GM15510 (cell line): ENCODE measurements around the gene SPAG17.

Experiments
- POLR2A ChIP-seq: IDR thresholded peaks from 3 replicates; pipeline ENCODE4 v1.6.1; 2011; ENCODE audit warnings: borderline replicate concordance; ENCODE audit not compliant: insufficient read length; ENCODE audit errors: extremely low read depth

The SPAG17 gene

DNA sequence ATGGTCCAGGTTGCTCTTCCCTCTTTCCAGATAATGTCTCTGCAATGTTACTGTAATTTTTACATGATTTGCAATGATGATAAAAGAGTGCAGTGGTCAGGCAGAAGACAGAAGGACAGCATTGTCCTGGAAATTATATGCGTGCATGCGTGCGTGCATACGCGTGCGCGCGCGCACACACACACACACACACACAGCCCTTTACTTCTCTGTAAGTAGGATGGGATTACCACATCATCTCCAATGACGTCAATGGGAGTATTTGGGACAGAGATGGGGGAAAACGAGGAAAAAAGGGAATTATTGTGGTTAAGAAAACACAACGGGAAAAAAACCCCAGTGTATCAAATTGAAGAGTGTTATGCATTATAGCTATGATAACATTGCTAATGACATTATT lies 99.7 kb downstream of the SPAG17 start:
- no peak for TF ChIP-seq POLR2A

DNA sequence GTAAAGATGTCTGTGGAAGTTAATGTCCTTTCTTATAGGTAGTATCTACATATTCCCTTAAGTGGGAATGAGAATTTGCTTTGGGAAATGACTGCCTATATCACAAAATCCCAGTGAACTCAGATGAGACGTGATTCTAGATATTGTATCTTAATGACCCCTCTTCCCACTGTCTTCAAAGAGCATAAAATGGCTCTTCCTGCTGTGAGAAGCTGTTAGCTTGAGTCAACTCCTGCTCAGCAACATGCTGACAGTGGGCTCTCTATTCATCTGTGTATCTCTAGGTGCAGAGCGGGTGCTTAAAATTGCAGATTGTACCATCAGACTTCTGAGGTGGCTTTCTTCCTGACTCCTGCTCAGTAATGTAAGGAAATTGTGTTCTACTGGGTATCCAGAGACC lies 100.6 kb downstream of the SPAG17 start:
- TF ChIP-seq POLR2A = no peak

DNA sequence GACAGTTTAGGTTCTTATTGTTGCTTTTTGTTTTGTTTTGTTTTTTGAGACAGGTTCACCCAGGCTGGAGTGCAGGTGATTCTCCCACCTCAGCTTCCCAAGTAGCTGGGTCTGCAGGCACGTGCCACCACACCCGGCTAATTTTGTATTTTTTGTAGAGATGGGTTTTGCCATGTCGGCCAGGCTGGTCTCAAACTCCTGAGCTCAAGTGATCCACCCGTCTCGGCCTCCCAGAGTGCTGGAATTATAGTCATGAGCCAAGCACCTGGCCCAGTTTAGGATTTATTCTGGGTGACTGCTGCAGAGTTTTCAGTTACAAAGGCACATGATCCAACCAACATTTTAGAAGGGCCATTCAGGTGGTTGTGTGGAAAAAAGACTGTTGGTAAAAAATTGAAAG lies 102.0 kb downstream of the SPAG17 start:
- TF ChIP-seq POLR2A = no peak

DNA sequence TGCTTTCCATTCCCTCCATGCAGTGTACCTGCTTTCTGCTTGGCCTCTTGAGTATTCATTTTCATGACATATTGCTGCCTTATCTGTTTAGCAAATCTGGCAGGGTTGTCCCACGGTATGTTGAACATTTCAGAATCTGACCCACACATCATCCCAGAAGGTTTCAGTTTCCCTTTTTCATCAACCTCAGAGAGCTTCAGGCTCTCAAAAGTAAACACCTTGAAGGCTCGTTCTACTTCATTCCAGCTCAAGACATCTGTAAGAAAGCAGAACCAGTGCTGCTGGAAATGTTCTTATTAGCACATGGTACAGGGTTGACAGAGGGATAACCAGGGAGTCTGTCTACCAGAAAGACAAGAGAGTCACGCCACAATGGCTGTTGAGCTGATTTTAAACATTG lies 103.6 kb downstream of the SPAG17 start:
- TF ChIP-seq POLR2A = no peak

DNA sequence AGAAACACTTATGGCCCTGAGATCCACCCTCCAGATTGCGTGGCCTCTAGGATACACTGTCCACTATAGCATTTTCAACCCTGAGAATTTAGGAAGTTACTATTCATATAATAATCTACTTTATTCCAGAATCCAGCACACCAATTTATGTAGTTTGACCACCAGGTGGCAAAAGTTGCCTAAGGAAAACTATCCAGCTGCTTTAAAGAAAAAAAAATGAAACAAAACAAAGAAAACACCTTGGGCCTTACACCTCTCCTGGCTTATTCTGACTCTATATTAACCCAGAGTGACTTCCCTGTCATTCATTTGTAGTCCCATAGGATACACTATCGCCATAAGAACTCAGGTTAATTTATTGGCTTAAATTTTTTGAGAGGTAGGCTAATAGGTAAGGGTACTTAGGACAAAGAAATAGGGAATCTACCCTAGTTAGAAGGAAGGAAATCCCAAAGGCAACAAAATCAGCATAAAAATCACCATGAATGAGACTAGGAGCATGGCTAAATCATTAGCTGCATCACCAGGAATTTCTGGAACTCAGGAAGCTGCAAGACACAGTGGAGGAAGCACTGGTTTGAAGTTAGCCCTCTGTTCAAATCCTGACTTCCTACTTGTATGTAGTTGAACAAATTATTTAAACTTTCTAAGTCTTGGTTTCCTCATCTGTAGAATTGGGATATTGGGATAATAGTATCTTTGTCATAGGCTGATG lies 107.5 kb downstream of the SPAG17 start:
- TF ChIP-seq POLR2A = no peak

DNA sequence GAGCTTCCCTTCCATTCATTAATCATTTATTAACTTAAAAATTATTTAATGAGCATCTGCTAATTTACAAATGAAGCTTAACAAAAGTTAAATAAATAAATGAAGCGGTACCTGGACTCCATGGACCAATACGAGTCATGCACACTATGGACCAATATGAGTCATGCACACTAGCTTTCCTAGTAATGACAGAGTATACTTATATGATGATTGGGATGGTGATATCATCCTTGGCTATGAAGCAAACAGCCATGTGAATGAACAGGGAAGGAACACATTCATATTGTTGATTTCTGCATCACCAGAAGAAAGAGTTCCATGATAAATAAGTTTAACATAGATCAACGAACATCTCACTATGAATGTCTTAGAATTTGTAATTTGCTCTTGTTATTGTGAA lies 109.9 kb downstream of the SPAG17 start:
- TF ChIP-seq POLR2A = no peak

DNA sequence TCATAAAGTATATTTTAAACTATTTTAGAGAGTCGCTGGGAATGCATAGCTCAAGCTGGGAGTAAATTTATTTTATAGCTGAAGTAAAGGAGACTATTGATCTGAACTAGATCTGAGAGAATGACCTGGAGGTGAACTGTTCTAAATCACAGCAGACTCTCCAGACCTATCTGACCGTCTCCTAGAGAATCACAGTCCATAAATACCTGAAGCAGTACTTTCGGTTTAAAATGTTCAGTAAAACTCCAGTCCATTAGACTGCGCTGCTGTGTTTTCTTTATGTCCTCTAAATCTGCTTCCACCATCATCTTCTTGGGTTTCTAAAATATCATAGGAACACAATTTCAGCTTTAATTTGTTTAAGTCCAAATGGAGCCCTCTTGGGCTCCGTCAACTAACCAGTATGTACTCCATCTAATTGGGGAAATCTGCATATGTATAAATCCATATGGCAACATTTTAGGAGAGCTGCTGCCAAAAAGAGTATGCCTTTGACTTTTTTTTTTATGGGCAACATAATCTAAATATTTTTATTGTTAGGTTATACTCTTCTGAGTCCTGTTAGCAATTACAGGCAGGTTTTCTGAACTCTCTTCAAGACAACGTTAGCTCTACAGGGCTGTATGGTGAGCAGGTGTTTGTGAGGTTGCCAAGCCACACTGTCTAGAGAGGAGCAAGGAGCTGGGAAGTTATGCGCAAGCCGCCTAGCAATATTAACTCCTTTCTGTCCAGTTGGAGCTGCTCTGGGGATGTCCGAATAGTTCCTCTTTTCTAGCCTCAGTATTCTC lies 111.2 kb downstream of the SPAG17 start:
- no peak for TF ChIP-seq POLR2A

DNA sequence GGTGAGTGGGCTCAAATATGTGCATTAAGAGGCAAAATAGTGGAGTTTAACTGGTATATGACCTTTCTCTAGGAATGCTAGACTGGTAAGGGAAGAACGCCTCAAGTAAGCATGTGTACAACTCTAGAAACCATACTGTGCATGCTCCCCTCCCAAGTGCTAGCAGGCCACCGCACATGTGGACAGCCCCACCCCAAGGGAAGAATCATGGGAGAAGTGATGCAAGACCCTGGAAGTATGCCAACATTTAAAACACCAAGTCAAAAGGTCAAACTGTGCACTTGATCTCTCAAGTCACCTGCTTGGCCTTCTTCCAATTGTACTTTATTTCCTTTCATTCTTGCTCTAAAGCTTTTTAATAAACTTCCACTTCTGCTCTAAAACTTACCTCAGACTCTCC lies 135.0 kb downstream of the SPAG17 start:
- no peak for TF ChIP-seq POLR2A

DNA sequence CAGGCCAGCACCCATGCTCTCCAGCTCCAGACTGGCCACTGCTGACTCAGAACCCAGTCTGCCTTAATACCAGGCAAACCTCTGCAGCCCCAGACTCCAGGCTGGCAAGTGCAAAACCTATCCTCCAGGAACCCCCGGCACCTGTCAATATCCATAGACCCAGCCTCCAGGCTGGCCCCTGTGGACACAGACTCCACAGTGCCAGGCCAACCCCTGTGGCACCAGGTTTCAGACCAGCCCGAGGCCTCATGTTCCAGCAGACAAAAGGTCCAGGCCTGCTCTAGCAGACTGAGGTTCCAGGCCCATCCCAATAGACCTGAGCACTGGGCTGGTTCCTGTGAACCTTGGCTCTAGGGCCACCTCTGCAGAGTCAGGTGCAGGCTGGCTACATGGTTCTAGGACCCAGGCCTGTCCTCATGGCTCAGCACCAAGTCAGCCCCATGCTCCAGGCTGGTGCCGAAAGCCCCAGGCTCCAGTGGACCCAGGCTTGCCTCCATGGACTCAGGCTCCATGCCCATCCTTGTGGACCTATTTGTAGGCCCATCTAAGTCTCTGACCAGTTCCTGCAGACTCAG lies 137.3 kb downstream of the SPAG17 start:
- no peak for TF ChIP-seq POLR2A

DNA sequence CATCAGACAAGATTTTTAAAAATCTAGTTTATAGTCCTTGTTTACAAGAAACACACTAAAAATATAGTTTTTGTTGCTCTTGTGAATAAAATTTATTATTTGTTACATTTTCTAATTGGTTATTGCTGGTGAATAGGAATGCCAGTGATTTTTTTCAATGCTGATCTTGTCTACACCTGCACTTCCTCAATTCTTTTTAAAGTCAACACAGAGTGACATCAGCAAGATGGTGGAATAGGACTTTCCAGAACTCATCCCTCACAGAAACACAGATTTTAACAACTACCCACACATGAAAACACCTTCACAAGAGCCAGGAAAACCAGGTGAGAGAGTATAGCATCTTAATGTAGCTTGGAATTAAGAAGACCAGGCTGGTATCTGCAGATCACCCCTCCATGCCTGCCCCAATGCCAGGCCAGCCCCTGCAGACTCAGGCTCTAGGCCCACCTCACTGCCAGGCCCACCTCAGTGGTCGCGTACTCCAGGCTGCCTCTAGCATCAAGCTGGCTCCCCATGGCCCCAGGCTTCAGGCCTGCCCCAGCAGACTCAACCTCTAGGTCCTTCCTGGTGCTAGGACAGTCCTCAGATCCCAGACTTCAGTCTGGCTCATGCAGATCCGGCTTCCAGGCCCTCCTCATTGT lies 137.9 kb downstream of the SPAG17 start:
- TF ChIP-seq POLR2A = no peak

DNA sequence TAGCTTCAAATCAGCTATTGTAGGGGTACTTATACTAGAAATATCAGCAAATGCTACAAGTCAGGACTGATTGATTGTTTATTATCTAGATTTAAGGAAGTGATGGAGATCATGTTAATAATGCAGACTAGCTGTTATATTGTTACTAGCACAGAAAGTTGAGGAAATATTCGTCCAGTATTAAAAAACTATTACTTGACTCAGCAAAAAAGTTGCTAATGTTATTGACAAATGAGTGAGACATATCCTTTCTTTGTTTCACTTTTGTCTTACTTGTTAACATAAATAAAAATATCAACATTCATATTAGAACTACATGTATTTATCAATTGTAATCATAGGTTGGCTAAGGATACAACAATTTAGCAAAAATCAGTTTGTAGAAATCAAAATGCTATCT lies 141.4 kb downstream of the SPAG17 start:
- no peak for TF ChIP-seq POLR2A

DNA sequence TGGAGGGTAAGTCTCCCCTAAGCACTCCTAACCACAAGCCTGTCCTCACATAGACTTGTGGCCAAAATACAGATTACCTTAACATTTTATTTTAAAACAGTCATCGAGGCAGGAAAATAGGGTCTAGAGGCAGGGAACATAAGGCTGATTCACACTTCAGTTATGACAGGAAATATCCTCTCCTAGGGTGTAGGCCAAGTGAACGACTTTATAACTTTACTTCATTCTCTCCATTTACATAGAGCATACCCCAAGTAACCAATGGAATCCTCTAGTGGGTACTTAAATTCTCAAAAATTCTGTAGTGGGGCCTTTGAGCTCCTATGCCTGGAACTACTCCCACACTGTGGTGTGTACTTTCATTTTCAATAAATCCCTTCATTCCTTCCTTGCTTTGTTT lies 142.5 kb downstream of the SPAG17 start:
- no peak for TF ChIP-seq POLR2A

DNA sequence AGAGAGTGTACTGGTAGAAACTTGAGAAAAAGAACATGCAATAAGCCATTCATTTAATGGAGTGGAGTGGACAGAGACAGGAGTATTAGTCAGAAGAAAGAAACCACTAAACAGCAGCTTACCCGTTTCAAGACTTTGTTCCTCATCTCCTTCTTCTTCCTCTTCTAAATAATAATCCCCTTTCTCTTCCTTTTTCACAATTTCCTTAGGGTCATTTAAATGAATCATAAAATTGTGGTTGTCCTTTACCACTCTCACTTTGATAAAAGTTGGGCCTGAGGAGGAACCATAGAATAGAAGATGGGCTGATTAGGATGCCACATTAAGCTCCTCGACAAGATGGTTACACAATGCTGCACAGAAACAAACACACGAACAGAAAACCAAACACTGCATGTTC lies 145.9 kb downstream of the SPAG17 start:
- no peak for TF ChIP-seq POLR2A

DNA sequence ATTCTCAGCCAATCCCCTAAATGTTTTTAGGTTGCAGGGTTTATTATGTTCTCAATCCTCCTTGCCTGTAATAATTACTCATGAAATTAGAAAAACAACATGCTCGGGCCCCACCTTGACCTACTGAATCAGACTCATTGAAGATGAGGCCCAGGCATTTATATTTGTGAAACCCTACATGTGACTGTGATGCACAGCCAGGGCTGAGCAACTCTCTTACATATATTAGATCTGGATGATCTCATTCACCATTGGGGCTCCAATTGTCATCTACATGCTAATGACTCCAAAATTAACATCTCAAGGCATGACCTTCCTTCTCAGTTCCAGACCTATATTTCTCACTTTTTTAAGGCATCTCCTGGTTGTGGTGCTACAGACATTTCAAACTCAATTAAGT lies 152.1 kb downstream of the SPAG17 start:
- TF ChIP-seq POLR2A = no peak

DNA sequence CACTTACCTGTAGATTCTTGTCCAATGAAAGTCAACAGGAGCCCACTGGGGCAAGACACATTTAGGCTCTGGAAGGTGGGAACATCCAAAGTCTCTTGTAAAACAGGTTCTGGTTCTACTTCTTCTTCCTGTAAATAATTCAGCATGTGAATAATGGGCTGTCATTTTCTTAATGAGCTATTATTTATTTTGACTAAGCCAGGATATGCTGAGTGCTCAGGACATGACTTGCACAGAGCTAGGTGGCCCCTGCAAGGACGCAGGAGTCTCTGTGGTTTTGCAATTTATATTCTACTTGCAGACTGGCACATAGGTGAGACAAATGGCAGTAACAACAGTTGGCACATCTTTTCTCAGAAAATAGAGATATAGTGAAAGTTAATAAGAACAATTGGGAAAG lies 156.8 kb downstream of the SPAG17 start:
- no peak for TF ChIP-seq POLR2A
